ENCODE results near the gene KRT7. TPM values are rescaled to one million over a fixed set of nuclear protein-coding genes. Genes with fewer than 3 reads are reported as not detected.
"Not testable (repeated sequence)": the region's sequence is repeated elsewhere in the genome, so short reads cannot be mapped to it uniquely, and the experiment has no call there.

The KRT7 gene
- polyA plus RNA-seq, 1 experiment, result 659 TPM

DNA sequence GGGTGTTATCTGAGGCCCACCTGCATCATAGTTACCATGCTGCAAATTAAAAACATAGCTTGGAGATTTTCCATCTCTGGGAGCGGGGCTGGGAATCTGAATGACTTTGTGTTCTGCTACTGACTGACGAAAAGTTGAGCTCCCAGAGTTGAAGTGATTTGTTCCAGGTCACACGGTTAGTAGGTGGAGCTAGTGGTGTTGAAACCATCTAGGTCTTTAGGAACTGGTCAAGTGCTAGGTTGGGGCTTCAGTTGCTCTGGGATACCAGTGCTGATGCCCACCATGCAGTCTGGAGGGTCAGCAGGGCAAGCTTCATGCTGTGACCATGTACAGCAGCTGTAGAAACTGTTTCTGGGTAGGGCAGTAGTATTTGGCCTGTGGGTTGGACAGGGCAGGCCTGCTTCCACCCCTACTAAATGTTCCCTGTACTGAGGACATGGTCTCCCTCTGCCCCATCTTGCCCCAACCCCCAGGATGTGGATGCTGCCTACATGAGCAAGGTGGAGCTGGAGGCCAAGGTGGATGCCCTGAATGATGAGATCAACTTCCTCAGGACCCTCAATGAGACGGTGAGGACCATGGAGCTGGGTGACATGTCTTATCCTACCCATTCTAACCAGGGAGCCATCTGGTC is 5.3 kb downstream of the KRT7 start:
- TF ChIP-seq, protein P1, sequence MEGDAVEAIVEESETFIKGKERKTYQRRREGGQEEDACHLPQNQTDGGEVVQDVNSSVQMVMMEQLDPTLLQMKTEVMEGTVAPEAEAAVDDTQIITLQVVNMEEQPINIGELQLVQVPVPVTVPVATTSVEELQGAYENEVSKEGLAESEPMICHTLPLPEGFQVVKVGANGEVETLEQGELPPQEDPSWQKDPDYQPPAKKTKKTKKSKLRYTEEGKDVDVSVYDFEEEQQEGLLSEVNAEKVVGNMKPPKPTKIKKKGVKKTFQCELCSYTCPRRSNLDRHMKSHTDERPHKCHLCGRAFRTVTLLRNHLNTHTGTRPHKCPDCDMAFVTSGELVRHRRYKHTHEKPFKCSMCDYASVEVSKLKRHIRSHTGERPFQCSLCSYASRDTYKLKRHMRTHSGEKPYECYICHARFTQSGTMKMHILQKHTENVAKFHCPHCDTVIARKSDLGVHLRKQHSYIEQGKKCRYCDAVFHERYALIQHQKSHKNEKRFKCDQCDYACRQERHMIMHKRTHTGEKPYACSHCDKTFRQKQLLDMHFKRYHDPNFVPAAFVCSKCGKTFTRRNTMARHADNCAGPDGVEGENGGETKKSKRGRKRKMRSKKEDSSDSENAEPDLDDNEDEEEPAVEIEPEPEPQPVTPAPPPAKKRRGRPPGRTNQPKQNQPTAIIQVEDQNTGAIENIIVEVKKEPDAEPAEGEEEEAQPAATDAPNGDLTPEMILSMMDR (IDR thresholded peaks at IDR 0.05; ENCODE audit: insufficient read depth, low read depth, low read length), result no peak
- Histone ChIP-seq H3K4me3 (ENCODE audit: low read depth, low read length) (no peak overlapping the region), H3K27me3 (ENCODE audit: control insufficient read depth, insufficient read depth, low read length) (no peaks in the 10 kb centered on the region), H3K36me3 (ENCODE audit: control insufficient read depth, insufficient read depth, low read length) (no peaks in the 10 kb centered on the region)
- POLR2A ChIA-PET, result interaction anchor here (0.7 kb wide), 1 partner anchor 40 kb away, joined by 16 read pairs; no protein-coding TSS in a partner anchor
- no peak for DNase-seq (ENCODE audit: low read depth)
- CTCF ChIA-PET, result interaction anchor here (0.6 to 2.2 kb wide), 7 partner anchors 15 to 89 kb away, joined by 3 to 9 read pairs (median 4); no protein-coding TSS in a partner anchor

DNA sequence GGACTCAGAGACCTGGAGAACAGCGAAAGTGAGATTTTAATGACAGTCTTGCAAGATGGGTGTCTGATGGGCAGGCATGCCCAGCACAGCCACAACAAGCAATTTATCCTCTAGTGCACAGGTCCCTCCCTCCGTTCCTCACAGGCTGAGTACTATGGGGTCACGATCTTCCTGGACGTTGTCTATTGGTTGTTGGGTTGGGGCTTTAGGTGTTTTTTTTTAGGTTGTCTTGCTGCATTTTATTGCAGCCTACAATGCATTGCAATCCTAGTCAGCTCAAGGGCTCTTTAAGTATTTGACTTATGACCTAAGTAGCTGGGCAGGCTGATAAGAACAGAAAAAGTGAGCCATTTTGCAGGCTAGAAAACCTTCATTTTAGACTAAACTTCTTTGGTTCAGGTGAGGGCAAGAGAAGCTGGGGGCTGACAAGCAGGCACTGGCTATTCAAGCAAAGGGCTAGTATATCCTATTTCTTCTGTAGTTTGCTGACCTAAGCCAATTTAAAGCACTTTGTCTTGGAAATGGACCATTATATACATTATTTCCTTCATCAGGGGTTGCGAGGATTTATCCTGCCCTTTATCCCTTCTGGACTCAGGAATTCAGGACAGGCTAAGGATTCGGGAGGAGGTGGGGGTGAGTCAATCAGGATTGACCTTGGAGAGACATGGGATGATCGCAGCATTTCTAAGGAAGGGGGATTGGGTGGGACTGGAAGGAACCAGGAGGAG is 6.0 kb downstream of the KRT7 start:
- CTCF ChIA-PET, result interaction anchor here (1.0 kb wide), 1 partner anchor 40 kb away, joined by 5 read pairs; no protein-coding TSS in a partner anchor
- Histone ChIP-seq H3K36me3 (ENCODE audit: control insufficient read depth, insufficient read depth, low read length) (no peaks in the 10 kb centered on the region), H3K27me3 (ENCODE audit: control insufficient read depth, insufficient read depth, low read length) (no peaks in the 10 kb centered on the region), H3K4me3 (ENCODE audit: low read depth, low read length) (no peak overlapping the region)
- no peak for DNase-seq (ENCODE audit: low read depth)
- POLR2A ChIA-PET, result no interaction called here
- TF ChIP-seq, protein P1 (IDR thresholded peaks at IDR 0.05; ENCODE audit: insufficient read depth, low read depth, low read length), result no peak

DNA sequence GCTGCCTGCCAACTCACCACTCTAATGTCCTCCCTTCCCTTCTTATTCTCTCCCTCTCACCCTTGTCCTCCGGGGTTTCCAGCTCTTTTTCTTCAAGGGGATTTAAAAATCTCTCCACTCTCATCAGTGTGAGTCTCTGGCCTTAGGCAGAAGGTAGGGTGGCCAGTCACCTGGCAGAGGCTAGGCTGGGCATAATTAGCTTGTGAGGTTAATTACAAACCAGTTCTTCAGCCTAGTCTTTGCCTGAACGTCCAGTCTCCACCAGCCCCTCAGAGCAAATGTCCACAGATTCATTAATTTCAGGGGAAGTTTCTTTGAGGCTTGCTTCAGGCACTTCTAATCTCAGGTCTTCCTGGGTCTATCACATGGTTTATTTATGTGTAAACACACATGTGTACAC is 6.7 kb downstream of the KRT7 start:
- CTCF ChIA-PET, result no interaction called here
- DNase-seq (ENCODE audit: low read depth), result no peak
- H3K36me3 ChIP-seq (ENCODE audit: control insufficient read depth, insufficient read depth, low read length), result no peaks in the 10 kb centered on the region
- H3K4me3 ChIP-seq (ENCODE audit: low read depth, low read length), result no peak overlapping the region
- POLR2A ChIA-PET, result no interaction called here
- H3K27me3 ChIP-seq (ENCODE audit: control insufficient read depth, insufficient read depth, low read length), result no peaks in the 10 kb centered on the region
- TF ChIP-seq, protein P1 (IDR thresholded peaks at IDR 0.05; ENCODE audit: insufficient read depth, low read depth, low read length), result no peak

DNA sequence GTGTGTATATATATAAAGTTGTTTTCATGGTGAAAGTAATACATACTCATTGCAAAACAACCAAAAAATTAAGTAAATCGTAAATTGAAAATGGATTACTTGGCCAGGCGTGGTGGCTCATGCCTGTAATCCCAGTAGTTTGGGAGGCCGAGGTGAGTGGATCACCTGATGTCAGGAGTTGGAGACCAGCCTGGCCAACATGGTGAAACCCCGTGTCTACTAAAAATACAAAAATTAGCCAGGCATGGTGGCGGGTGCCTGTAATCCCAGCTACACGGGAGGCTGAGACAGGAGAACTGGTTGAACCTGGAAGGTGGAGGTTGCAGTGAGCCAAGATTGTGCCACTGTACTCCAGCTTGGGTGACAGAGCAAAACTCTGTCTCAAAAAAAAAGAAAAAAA is 7.2 kb downstream of the KRT7 start:
- DNase-seq (ENCODE audit: low read depth); H3K4me3 ChIP-seq (ENCODE audit: low read depth, low read length); CTCF ChIA-PET; H3K27me3 ChIP-seq (ENCODE audit: control insufficient read depth, insufficient read depth, low read length); H3K36me3 ChIP-seq (ENCODE audit: control insufficient read depth, insufficient read depth, low read length); POLR2A ChIA-PET: not testable (repeated sequence)

DNA sequence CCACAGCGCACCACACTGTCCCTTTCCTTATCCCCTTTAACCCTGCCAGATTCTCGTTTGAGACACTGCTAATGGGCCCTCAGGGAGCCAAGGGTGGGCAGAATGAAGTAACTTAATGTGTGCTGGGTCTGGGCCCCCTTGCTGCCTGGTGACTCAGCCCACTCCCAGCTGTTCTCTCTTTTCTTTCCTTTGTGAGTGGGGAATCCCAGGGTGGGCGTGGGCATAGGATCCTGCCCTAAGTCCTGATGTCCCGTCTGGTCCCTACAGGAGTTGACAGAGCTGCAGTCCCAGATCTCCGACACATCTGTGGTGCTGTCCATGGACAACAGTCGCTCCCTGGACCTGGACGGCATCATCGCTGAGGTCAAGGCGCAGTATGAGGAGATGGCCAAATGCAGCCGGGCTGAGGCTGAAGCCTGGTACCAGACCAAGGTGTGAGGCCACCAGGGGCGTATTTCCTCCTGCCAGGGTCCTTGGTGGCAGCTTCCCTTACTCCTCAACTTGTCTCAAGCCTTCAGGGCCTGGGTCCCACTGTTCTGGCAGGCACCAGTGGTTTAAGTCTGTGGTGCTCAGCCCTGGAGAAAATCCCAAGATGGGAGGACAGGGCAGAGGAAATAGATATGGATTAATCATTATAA is 8.3 kb downstream of the KRT7 start:
- Histone ChIP-seq H3K27me3 (ENCODE audit: control insufficient read depth, insufficient read depth, low read length) (no peaks in the 10 kb centered on the region), H3K36me3 (ENCODE audit: control insufficient read depth, insufficient read depth, low read length) (no peaks in the 10 kb centered on the region), H3K4me3 (ENCODE audit: low read depth, low read length) (no peak overlapping the region)
- TF ChIP-seq, protein P1 (IDR thresholded peaks at IDR 0.05; ENCODE audit: insufficient read depth, low read depth, low read length), result no peak
- POLR2A ChIA-PET, result no interaction called here
- DNase-seq (ENCODE audit: low read depth), result no peak
- CTCF ChIA-PET, result interaction anchor here (1.5 kb wide), 1 partner anchor 38 kb away, joined by 9 read pairs; no protein-coding TSS in a partner anchor

Measured in BJ (cell line).